H9 (cell line): ENCODE results near the gene PHF21B. TPM values are rescaled to one million over a fixed set of nuclear protein-coding genes. Genes with fewer than 3 reads are reported as not detected.
"Not testable (repeated sequence)": the region's sequence is repeated elsewhere in the genome, so short reads cannot be mapped to it uniquely, and the experiment has no call there.

Source experiments
- DNase-seq: peaks from one replicate; pipeline ENCODE4 v3.0.0-alpha.2; 2017
- H2AFZ ChIP-seq: one replicate; pipeline ENCODE4 v1.6.1; 2013; ENCODE audit warnings: mild to moderate bottlenecking, low read length, control low read depth, moderate library complexity
- H2AK5ac ChIP-seq: 2 replicates; pipeline ENCODE4 v1.6.1; 2013; ENCODE audit warnings: low read length, control low read depth, mixed read lengths; ENCODE audit not compliant: insufficient read length
- H2BK120ac ChIP-seq: one replicate; pipeline ENCODE4 v1.6.1; 2013; ENCODE audit warnings: low read depth, mild to moderate bottlenecking, low read length, control low read depth, inconsistent platforms; ENCODE audit not compliant: poor library complexity, severe bottlenecking
- H2BK12ac ChIP-seq: 2 replicates; pipeline ENCODE4 v1.6.1; 2013; ENCODE audit warnings: low read length, control low read depth, mixed read lengths, low read depth; ENCODE audit not compliant: insufficient read length
- H2BK15ac ChIP-seq: 2 replicates; pipeline ENCODE4 v1.6.1; 2013; ENCODE audit warnings: low read depth, low read length, control low read depth
- H2BK20ac ChIP-seq: one replicate; pipeline ENCODE4 v1.6.1; 2013; ENCODE audit warnings: low read depth, mild to moderate bottlenecking, low read length, control low read depth, inconsistent platforms; ENCODE audit not compliant: poor library complexity, severe bottlenecking
- H2BK5ac ChIP-seq: 2 replicates; pipeline ENCODE4 v1.6.1; 2013; ENCODE audit warnings: low read length, control low read depth, mixed read lengths; ENCODE audit not compliant: insufficient read length
- H3K14ac ChIP-seq: 2 replicates; pipeline ENCODE4 v1.6.1; 2013; ENCODE audit warnings: low read length, control low read depth; ENCODE audit not compliant: insufficient read depth
- H3K18ac ChIP-seq: 2 replicates; pipeline ENCODE4 v1.6.1; 2013; ENCODE audit warnings: low read depth, mild to moderate bottlenecking, mixed read lengths, low read length, control low read depth; ENCODE audit not compliant: insufficient read length
- H3K23ac ChIP-seq: 2 replicates; pipeline ENCODE4 v1.6.1; 2013; ENCODE audit warnings: low read length, control low read depth, mixed read lengths, low read depth; ENCODE audit not compliant: insufficient read length
- H3K23me2 ChIP-seq: 2 replicates; pipeline ENCODE4 v1.6.1; 2013; ENCODE audit warnings: low read depth, mild to moderate bottlenecking, mixed read lengths, low read length, control low read depth; ENCODE audit not compliant: insufficient read length, poor library complexity, severe bottlenecking
- H3K27ac ChIP-seq: 2 replicates; pipeline ENCODE4 v1.5.1; 2013; ENCODE audit warnings: low read length, control low read depth, mixed read lengths, low read depth; ENCODE audit not compliant: insufficient read length
- H3K27me3 ChIP-seq: 2 replicates; pipeline ENCODE4 v1.6.1; 2013; ENCODE audit warnings: low read length, control low read depth, inconsistent platforms; ENCODE audit not compliant: insufficient read depth
- H3K4ac ChIP-seq: 2 replicates; pipeline ENCODE4 v1.6.1; 2013; ENCODE audit warnings: low read depth, mild to moderate bottlenecking, control low read depth, inconsistent platforms, low read length, moderate library complexity
- H3K4me1 ChIP-seq: 2 replicates; pipeline ENCODE4 v1.6.1; 2013; ENCODE audit warnings: low read length, control low read depth, inconsistent platforms; ENCODE audit not compliant: insufficient read depth
- H3K4me2 ChIP-seq: 2 replicates; pipeline ENCODE4 v1.6.1; 2013; ENCODE audit warnings: low read length, control low read depth, mixed read lengths; ENCODE audit not compliant: insufficient read length, insufficient read depth
- H3K56ac ChIP-seq: 2 replicates; pipeline ENCODE4 v1.6.1; 2013; ENCODE audit warnings: low read depth, mild to moderate bottlenecking, mixed read lengths, low read length, control low read depth; ENCODE audit not compliant: insufficient read length
- H3K79me1 ChIP-seq: 2 replicates; pipeline ENCODE4 v1.6.1; 2013; ENCODE audit warnings: low read depth, mild to moderate bottlenecking, moderate library complexity, low read length, control low read depth, inconsistent platforms; ENCODE audit not compliant: insufficient read depth, poor library complexity, severe bottlenecking
- H3K79me2 ChIP-seq: 2 replicates; pipeline ENCODE4 v1.6.1; 2013; ENCODE audit warnings: low read length, control low read depth, inconsistent platforms; ENCODE audit not compliant: insufficient read depth
- H3K9ac ChIP-seq: 2 replicates; pipeline ENCODE4 v1.6.1; 2013; ENCODE audit warnings: low read length, control low read depth, mixed read lengths; ENCODE audit not compliant: insufficient read length; ENCODE audit errors: extremely low read depth
- H3K9me3 ChIP-seq: one replicate; pipeline ENCODE4 v1.6.1; 2013; ENCODE audit warnings: low read depth, low read length, inconsistent platforms; ENCODE audit not compliant: control insufficient read depth
- H3T11ph ChIP-seq: one replicate; pipeline ENCODE4 v1.6.1; 2013; ENCODE audit warnings: mild to moderate bottlenecking, low read length, control low read depth, inconsistent platforms
- H4K20me1 ChIP-seq: one replicate; pipeline ENCODE4 v1.6.1; 2013; ENCODE audit not compliant: control insufficient read depth, insufficient read length, insufficient read depth
- H4K5ac ChIP-seq: 2 replicates; pipeline ENCODE4 v1.6.1; 2013; ENCODE audit warnings: low read depth, mild to moderate bottlenecking, mixed read lengths, low read length, control low read depth; ENCODE audit not compliant: insufficient read length
- H4K8ac ChIP-seq: replicated peaks from 2 replicates; pipeline ENCODE4 v1.6.1; 2013; ENCODE audit warnings: low read length, control low read depth, mixed read lengths, low read depth; ENCODE audit not compliant: insufficient read length
- H4K91ac ChIP-seq: 2 replicates; pipeline ENCODE4 v1.6.1; 2013; ENCODE audit warnings: low read depth, mild to moderate bottlenecking, moderate library complexity, mixed read lengths, low read length, control low read depth; ENCODE audit not compliant: insufficient read length
- H3K27ac Mint-ChIP-seq, 3 experiments: 2 replicates in 2 of 3; 3 replicates in 1 of 3; pipeline ENCODE4 v1.8.0; 2020 to 2021; ENCODE audit warnings: mixed read lengths in 3 of 3, mild to moderate bottlenecking in 1 of 3, moderate library complexity in 1 of 3
- H3K27me3 Mint-ChIP-seq: 2 replicates; pipeline ENCODE4 v1.8.0; 2021; ENCODE audit warnings: low read depth, mild to moderate bottlenecking, moderate library complexity, mixed read lengths
- H3K36me3 Mint-ChIP-seq, 3 experiments: 2 replicates in 2 of 3; 3 replicates in 1 of 3; pipeline ENCODE4 v1.8.0; 2020 to 2021; ENCODE audit warnings: low read depth in 3 of 3, mixed read lengths in 3 of 3; ENCODE audit not compliant: insufficient read depth in 1 of 3
- H3K4me1 Mint-ChIP-seq, 2 experiments: 2 replicates each; pipeline ENCODE4 v1.8.0; 2020; ENCODE audit warnings: mixed read lengths in 2 of 2
- H3K4me3 Mint-ChIP-seq, 2 experiments: 2 replicates in 1 of 2; 3 replicates in 1 of 2; pipeline ENCODE4 v1.8.0; 2020 to 2021; ENCODE audit warnings: mild to moderate bottlenecking in 2 of 2, mixed read lengths in 2 of 2, moderate library complexity in 1 of 2
- H3K9me3 Mint-ChIP-seq, 2 experiments: 2 replicates in 1 of 2; 3 replicates in 1 of 2; pipeline ENCODE4 v1.8.0; 2020; ENCODE audit warnings: mild to moderate bottlenecking in 2 of 2, mixed read lengths in 2 of 2, moderate library complexity in 1 of 2
- WGBS: extraction: QIAGEN DNeasy Blood & Tissue Kit; methylation state at CpG from one replicate; pipeline ENCODE4 v1.1.7; 2013; ENCODE audit warnings: missing lambda C conversion rate, low lambda C conversion rate, mixed read lengths; ENCODE audit not compliant: insufficient read length; ENCODE audit errors: extremely low coverage; 5-methylcytosine and 5-hydroxymethylcytosine counted together
- total RNA-seq: library from RNA; stranded (reverse); gene quantifications from 2 replicates; pipeline ENCODE4 v1.2.1, GENCODE V29; 2021
- TF ChIP-seq, protein P1 (sequence below): fragments of 200-600 bp; sonication (generic); conservative IDR thresholded peaks from 3 replicates; pipeline ENCODE4 v1.8.0; 2021; ENCODE audit warnings: antibody characterized with exemption, mild to moderate bottlenecking

Gene PHF21B
- total RNA-seq, 1 experiment from 2014 or later = 60.3 TPM

GRCh38 chr22:44855855-44856254 is 153.9 kb downstream of the PHF21B start:
- H2BK15ac ChIP-seq = no peak overlapping the region
- no peaks in the 10 kb centered on the region; the same call in 1 of the 2 replicates for H3K27me3 Mint-ChIP-seq
- no peaks in the 10 kb centered on the region for H3K4me1 ChIP-seq
- H2BK12ac ChIP-seq = no peak overlapping the region
- H4K8ac ChIP-seq = no peak overlapping the region
- H3K4ac ChIP-seq = no peak overlapping the region
- H3K4me3 Mint-ChIP-seq = no peak overlapping the region
- no peak overlapping the region for H2BK20ac ChIP-seq
- no peak overlapping the region for H3K14ac ChIP-seq
- no peak overlapping the region for H2BK120ac ChIP-seq
- no peak overlapping the region for H3K27ac ChIP-seq
- no CpG with 5 or more reads among the region's 5 CpGs for WGBS
- no peaks in the 10 kb centered on the region for H3K23me2 ChIP-seq
- H3K23ac ChIP-seq = no peak overlapping the region
- peaks cover 0 to 5% of the 10 kb centered on the region in 2 experiments; a peak in 3 of 4 replicates for H3K4me1 Mint-ChIP-seq
- H3K79me1 ChIP-seq = no peaks in the 10 kb centered on the region
- no peak overlapping the region for H2BK5ac ChIP-seq
- no peak overlapping the region for H2AFZ ChIP-seq
- no peak overlapping the region for H3T11ph ChIP-seq
- no peaks in the 10 kb centered on the region for H3K9me3 Mint-ChIP-seq
- no peak overlapping the region for H4K5ac ChIP-seq
- H3K27ac Mint-ChIP-seq = no peak overlapping the region
- H3K9ac ChIP-seq = no peak overlapping the region
- no peak overlapping the region for H3K4me2 ChIP-seq
- no peaks in the 10 kb centered on the region for H3K27me3 ChIP-seq
- no peaks in the 10 kb centered on the region for H4K20me1 ChIP-seq
- no peak overlapping the region for H2AK5ac ChIP-seq
- no peak for DNase-seq
- no peaks in the 10 kb centered on the region for H3K79me2 ChIP-seq
- no peak overlapping the region for H3K56ac ChIP-seq
- H4K91ac ChIP-seq = no peak overlapping the region
- H3K18ac ChIP-seq = no peak overlapping the region
- no peaks in the 10 kb centered on the region for H3K9me3 ChIP-seq
- H3K36me3 Mint-ChIP-seq = peaks cover 12 to 32% (median 31%) of the 10 kb centered on the region in 3 experiments; a peak in 6 of 7 replicates
- TF ChIP-seq, protein P1, sequence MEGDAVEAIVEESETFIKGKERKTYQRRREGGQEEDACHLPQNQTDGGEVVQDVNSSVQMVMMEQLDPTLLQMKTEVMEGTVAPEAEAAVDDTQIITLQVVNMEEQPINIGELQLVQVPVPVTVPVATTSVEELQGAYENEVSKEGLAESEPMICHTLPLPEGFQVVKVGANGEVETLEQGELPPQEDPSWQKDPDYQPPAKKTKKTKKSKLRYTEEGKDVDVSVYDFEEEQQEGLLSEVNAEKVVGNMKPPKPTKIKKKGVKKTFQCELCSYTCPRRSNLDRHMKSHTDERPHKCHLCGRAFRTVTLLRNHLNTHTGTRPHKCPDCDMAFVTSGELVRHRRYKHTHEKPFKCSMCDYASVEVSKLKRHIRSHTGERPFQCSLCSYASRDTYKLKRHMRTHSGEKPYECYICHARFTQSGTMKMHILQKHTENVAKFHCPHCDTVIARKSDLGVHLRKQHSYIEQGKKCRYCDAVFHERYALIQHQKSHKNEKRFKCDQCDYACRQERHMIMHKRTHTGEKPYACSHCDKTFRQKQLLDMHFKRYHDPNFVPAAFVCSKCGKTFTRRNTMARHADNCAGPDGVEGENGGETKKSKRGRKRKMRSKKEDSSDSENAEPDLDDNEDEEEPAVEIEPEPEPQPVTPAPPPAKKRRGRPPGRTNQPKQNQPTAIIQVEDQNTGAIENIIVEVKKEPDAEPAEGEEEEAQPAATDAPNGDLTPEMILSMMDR = no peak

DNA sequence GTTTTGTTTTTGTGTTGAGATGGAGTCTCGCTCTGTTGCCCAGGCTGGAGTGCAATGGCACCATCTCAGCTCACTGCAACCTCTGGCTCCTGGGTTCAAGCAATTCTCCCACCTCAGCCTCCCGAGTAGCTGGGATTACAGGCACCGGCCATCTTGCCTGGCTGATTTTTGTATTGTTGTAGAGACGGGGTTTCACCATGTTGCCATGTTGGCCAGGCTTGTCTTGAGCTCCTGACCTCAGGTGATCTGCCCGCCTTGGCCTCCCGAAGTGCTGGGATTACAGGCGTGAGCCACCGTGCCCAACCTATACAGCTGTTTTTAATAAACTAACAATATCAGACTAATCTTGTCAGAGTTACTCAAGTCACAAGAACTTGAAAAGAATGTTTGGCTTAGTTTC is 155.2 kb downstream of the PHF21B start:
- DNase-seq = not testable (repeated sequence)
- peaks cover 16 to 37% (median 29%) of the 10 kb centered on the region in 3 experiments; a peak in 6 of 7 replicates for H3K36me3 Mint-ChIP-seq

More for the DNA sequence above, 155.2 kb downstream of the PHF21B start:
- not testable (repeated sequence) for H3K23me2 ChIP-seq, H3K79me1 ChIP-seq, H3K79me2 ChIP-seq, H3K4ac ChIP-seq, H3K4me2 ChIP-seq, H2AK5ac ChIP-seq, H3T11ph ChIP-seq, H3K27ac Mint-ChIP-seq, H4K8ac ChIP-seq, H4K5ac ChIP-seq, H4K91ac ChIP-seq, H3K27me3 ChIP-seq, H2BK120ac ChIP-seq, H3K14ac ChIP-seq, H2BK15ac ChIP-seq, H3K9ac ChIP-seq, H4K20me1 ChIP-seq, H3K18ac ChIP-seq, H3K9me3 ChIP-seq, H3K4me1 ChIP-seq, H3K27ac ChIP-seq, H3K56ac ChIP-seq, H2AFZ ChIP-seq, H3K23ac ChIP-seq, H2BK12ac ChIP-seq, H3K4me3 Mint-ChIP-seq, H3K9me3 Mint-ChIP-seq, H2BK5ac ChIP-seq, H3K4me1 Mint-ChIP-seq, H2BK20ac ChIP-seq, H3K27me3 Mint-ChIP-seq
- WGBS = no CpG with 5 or more reads among the region's 8 CpGs
